Measurements from ENCODE around the gene TRPV3.

DNA sequence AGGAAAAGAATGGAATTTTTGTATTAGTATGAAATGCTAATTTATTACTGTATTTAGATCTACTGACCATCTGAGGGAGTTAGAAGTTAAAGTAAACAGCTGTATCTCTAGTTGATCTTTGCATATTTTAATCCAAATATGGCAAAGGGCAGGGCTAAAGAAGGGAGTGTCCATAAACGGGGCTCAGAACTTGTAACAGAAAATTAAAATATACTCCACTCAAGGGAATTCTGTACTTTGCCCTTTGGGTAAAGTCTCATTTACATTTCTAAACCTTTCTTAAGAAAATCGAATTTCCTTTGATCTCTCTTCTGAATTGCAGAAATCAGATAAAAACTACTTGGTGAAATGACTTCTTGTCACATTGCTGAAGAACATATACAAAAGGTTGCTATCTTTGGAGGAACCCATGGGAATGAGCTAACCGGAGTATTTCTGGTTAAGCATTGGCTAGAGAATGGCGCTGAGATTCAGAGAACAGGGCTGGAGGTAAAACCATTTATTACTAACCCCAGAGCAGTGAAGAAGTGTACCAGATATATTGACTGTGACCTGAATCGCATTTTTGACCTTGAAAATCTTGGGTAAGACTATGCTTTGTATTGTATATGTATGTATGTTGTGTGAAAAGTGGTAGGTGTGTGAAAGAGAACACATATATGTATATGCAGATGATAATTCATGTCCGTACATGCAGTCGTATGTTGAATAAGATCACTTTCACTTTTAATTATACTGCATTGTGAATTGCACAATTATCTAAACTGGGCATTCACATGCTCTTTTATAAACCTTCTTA lies 81.6 kb downstream of the TRPV3 start, which contains the start of gene ASPA:
- no peak for TF ChIP-seq EZH2 (IDR thresholded peaks at IDR 0.05; ENCODE audit: borderline replicate concordance, low read depth, low read length, severe bottlenecking)
- TF ChIP-seq, protein P1, sequence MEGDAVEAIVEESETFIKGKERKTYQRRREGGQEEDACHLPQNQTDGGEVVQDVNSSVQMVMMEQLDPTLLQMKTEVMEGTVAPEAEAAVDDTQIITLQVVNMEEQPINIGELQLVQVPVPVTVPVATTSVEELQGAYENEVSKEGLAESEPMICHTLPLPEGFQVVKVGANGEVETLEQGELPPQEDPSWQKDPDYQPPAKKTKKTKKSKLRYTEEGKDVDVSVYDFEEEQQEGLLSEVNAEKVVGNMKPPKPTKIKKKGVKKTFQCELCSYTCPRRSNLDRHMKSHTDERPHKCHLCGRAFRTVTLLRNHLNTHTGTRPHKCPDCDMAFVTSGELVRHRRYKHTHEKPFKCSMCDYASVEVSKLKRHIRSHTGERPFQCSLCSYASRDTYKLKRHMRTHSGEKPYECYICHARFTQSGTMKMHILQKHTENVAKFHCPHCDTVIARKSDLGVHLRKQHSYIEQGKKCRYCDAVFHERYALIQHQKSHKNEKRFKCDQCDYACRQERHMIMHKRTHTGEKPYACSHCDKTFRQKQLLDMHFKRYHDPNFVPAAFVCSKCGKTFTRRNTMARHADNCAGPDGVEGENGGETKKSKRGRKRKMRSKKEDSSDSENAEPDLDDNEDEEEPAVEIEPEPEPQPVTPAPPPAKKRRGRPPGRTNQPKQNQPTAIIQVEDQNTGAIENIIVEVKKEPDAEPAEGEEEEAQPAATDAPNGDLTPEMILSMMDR (IDR thresholded peaks at IDR 0.05; ENCODE audit: extremely low read depth in 1 of 2, insufficient read depth in 1 of 2, low read depth in 1 of 2, low read length in 2 of 2) = no peak
- no peak for TF ChIP-seq POLR2A (IDR thresholded peaks at IDR 0.05; ENCODE audit: low read depth, low read length)
- no peak for TF ChIP-seq POLR2AphosphoS5 (IDR thresholded peaks at IDR 0.05; ENCODE audit: insufficient read depth, low read depth, low read length)
- TF ChIP-seq, protein P2, sequence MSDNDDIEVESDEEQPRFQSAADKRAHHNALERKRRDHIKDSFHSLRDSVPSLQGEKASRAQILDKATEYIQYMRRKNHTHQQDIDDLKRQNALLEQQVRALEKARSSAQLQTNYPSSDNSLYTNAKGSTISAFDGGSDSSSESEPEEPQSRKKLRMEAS (IDR thresholded peaks at IDR 0.05; ENCODE audit: insufficient read depth, insufficient read length) = no peak
- no peak for TF ChIP-seq GATA2 (IDR thresholded peaks at IDR 0.05; ENCODE audit: insufficient read depth, insufficient read length, low read depth, low read length)

Data from endothelial cell of umbilical vein (primary cell).